Liver (tissue), 3 donors: ENCODE data around the gene PCDH1.

Source experiments
- ATF3 ChIP-seq: IDR thresholded peaks from 2 replicates; pipeline ENCODE4 v1.6.1; 2016; ENCODE audit warnings: antibody characterized with exemption
- CTCF ChIP-seq: fragments of 150-350 bp; IDR thresholded peaks from 2 replicates; pipeline ENCODE4 v1.5.1; 2017; ENCODE audit warnings: improper control_type of control experiment, low read depth, low read length; ENCODE audit not compliant: missing input control
- FOXA2 ChIP-seq: IDR thresholded peaks from 2 replicates; pipeline ENCODE4 v1.6.1; 2016; ENCODE audit warnings: antibody characterized with exemption
- HNF4G ChIP-seq: IDR thresholded peaks from 2 replicates; pipeline ENCODE4 v1.6.1; 2016; ENCODE audit warnings: antibody characterized with exemption
- MAX ChIP-seq: IDR thresholded peaks from 2 replicates; pipeline ENCODE4 v1.6.1; 2016; ENCODE audit warnings: antibody characterized with exemption
- REST ChIP-seq: IDR thresholded peaks from 2 replicates; pipeline ENCODE4 v1.6.1; 2016; ENCODE audit warnings: antibody characterized with exemption, mild to moderate bottlenecking
- RXRA ChIP-seq, 2 donors: IDR thresholded peaks; 2 replicates each; pipeline ENCODE4 v1.6.1; 2017 to 2018; ENCODE audit warnings: antibody characterized with exemption in 2 of 2, mild to moderate bottlenecking in 1 of 2
- SP1 ChIP-seq: IDR thresholded peaks from 2 replicates; pipeline ENCODE4 v1.6.1; 2018; ENCODE audit warnings: antibody characterized with exemption, mild to moderate bottlenecking
- TAF1 ChIP-seq: conservative IDR thresholded peaks from 2 replicates; pipeline ENCODE4 v1.6.1; 2016; ENCODE audit warnings: antibody characterized with exemption, mild to moderate bottlenecking
- YY1 ChIP-seq: IDR thresholded peaks from 2 replicates; pipeline ENCODE4 v1.6.1; 2016; ENCODE audit warnings: antibody characterized with exemption, mild to moderate bottlenecking
- donor health status: healthy.
- donor health status: healthy.

- TF ChIP-seq SP1 (peak; percentile 48), CTCF (peak; percentile 96), RXRA (IDR thresholded peaks at IDR 0.05) (peak; percentile 20 to 47), MAX (no peak), TAF1 (no peak), REST (peak; percentile 71), ATF3 (no peak), YY1 (no peak), FOXA2 (no peak), HNF4G (no peak)
These were observed 658 bp upstream of the PCDH1 start for GRCh38 chr5:141878711-141879425.
